ENCODE results near the gene CALML5. TPM values are rescaled to one million over a fixed set of nuclear protein-coding genes. Genes with fewer than 3 reads are reported as not detected.

CALML5 gene
- total RNA-seq, 1 experiment from 2014 or later = not detected

DNA sequence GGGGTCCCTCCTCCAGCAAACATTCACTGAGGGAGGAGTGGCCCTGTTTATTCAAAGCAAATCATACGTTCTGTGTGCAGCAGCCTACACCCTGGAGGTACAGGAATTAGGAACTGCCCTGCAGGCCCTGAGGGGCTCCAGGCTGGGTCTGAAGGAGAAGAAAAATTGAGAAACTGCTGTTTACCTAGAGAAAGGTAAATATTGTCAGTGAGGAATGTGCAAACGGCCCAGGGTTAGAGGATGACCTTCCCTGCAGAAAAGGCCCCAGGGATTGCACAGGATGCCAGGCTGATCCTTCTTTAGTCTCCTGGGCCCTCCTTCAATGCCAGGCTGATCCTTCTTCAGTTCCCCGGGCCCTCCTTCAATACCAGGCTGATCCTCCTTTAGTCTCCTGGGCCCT, 5.7 kb downstream of the CALML5 start (continued):
- TF ChIP-seq, protein P1, sequence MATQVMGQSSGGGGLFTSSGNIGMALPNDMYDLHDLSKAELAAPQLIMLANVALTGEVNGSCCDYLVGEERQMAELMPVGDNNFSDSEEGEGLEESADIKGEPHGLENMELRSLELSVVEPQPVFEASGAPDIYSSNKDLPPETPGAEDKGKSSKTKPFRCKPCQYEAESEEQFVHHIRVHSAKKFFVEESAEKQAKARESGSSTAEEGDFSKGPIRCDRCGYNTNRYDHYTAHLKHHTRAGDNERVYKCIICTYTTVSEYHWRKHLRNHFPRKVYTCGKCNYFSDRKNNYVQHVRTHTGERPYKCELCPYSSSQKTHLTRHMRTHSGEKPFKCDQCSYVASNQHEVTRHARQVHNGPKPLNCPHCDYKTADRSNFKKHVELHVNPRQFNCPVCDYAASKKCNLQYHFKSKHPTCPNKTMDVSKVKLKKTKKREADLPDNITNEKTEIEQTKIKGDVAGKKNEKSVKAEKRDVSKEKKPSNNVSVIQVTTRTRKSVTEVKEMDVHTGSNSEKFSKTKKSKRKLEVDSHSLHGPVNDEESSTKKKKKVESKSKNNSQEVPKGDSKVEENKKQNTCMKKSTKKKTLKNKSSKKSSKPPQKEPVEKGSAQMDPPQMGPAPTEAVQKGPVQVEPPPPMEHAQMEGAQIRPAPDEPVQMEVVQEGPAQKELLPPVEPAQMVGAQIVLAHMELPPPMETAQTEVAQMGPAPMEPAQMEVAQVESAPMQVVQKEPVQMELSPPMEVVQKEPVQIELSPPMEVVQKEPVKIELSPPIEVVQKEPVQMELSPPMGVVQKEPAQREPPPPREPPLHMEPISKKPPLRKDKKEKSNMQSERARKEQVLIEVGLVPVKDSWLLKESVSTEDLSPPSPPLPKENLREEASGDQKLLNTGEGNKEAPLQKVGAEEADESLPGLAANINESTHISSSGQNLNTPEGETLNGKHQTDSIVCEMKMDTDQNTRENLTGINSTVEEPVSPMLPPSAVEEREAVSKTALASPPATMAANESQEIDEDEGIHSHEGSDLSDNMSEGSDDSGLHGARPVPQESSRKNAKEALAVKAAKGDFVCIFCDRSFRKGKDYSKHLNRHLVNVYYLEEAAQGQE (IDR thresholded peaks at IDR 0.05; ENCODE audit: low read depth) = no peak
- TF ChIP-seq CBX3 (IDR thresholded peaks at IDR 0.05; ENCODE audit: low read depth) (no peak), RAD21 (IDR thresholded peaks at IDR 0.05; ENCODE audit: low read depth) (no peak)

DNA sequence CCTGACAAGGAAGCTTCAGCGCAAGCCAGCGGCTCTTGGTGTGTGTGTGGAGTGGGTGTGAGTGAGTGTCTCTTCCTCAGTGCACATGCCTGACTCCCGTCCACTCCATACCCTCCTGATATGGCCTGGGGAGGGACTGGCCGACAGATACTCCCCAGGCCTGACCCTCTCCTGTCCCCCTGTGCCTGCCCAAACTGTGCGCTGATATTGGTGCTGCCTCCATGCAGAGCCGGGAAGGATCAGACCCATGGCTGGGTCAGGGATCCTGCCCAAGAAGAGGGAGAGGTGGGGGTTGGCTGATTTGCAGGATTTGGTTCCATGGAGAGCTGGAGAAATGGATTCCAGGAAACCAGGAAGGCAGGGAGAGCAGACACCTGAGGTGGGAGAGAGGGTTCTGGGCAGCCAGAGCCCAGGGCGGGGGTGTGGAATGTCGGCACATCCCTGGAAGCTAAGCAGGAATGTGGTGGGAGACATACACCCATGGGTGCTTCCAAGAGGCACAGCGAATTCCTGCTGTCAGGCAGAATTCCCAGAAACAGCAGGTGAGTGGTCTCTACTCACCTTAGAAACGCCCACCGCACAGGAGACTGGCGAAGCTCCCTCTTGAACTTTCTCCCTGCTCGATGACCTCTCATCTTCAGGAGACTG, 6.3 kb downstream of the CALML5 start:
- ATAC-seq = no peak
- Histone ChIP-seq H3K79me2 (ENCODE audit: insufficient read depth, low read length) (no peaks in the 10 kb centered on the region), H3K4me2 (ENCODE audit: low read length) (no peak overlapping the region), H3K27ac (ENCODE audit: low read depth, low read length) (no peak overlapping the region), H3K9me3 (ENCODE audit: control insufficient read depth in 1 of 2, insufficient read depth in 1 of 2, low read depth in 1 of 2, low read length in 2 of 2) (no peaks in the 10 kb centered on the region), H2AFZ (ENCODE audit: low read depth, low read length, poor library complexity, severe bottlenecking) (no peak overlapping the region), H3K27me3 (ENCODE audit: insufficient read depth, low read length) (no peaks in the 10 kb centered on the region), H3K4me1 (ENCODE audit: control insufficient read depth in 1 of 2, insufficient read depth in 2 of 2, low read length in 2 of 2) (peaks cover 0 to 5% of the 10 kb centered on the region in 2 experiments; a peak in 1 of 4 replicates), H3K36me3 (ENCODE audit: control insufficient read depth in 1 of 2, insufficient read depth in 2 of 2, low read length in 2 of 2) (no peaks in the 10 kb centered on the region), H4K20me1 (ENCODE audit: insufficient read depth) (no peaks in the 10 kb centered on the region), H3K4me3 (replicated peaks in 1 of 2; ENCODE audit: low read depth in 1 of 2, low read length in 2 of 2) (no peak overlapping the region), H3K9ac (ENCODE audit: low read length) (no peak overlapping the region), H3K9me2 (ENCODE audit: insufficient read depth) (no peaks in the 10 kb centered on the region)
- TF ChIP-seq, protein P2, sequence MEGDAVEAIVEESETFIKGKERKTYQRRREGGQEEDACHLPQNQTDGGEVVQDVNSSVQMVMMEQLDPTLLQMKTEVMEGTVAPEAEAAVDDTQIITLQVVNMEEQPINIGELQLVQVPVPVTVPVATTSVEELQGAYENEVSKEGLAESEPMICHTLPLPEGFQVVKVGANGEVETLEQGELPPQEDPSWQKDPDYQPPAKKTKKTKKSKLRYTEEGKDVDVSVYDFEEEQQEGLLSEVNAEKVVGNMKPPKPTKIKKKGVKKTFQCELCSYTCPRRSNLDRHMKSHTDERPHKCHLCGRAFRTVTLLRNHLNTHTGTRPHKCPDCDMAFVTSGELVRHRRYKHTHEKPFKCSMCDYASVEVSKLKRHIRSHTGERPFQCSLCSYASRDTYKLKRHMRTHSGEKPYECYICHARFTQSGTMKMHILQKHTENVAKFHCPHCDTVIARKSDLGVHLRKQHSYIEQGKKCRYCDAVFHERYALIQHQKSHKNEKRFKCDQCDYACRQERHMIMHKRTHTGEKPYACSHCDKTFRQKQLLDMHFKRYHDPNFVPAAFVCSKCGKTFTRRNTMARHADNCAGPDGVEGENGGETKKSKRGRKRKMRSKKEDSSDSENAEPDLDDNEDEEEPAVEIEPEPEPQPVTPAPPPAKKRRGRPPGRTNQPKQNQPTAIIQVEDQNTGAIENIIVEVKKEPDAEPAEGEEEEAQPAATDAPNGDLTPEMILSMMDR (IDR thresholded peaks at IDR 0.05 in 2 of 3, conservative IDR thresholded peaks at IDR 0.05 in 1 of 3; ENCODE audit: borderline replicate concordance in 1 of 3, insufficient read depth in 1 of 3, low read depth in 2 of 3, low read length in 2 of 3) = no peak
- TF ChIP-seq CBX3 (IDR thresholded peaks at IDR 0.05; ENCODE audit: low read depth) = no peak
- TF ChIP-seq RAD21 (IDR thresholded peaks at IDR 0.05; ENCODE audit: low read depth) = no peak
- TF ChIP-seq TCF7L2 (IDR thresholded peaks at IDR 0.05; ENCODE audit: borderline replicate concordance, extremely low read depth, insufficient read depth, insufficient read length) = no peak
- TF ChIP-seq CEBPB (IDR thresholded peaks at IDR 0.05; ENCODE audit: low read depth) = no peak
- TF ChIP-seq SRF (IDR thresholded peaks at IDR 0.05; ENCODE audit: low read depth) = no peak
- no peak for TF ChIP-seq ZFX (IDR thresholded peaks at IDR 0.05)
- TF ChIP-seq ELF1 (IDR thresholded peaks at IDR 0.05; ENCODE audit: borderline replicate concordance, low read depth) = no peak
- TF ChIP-seq POLR2A (IDR thresholded peaks at IDR 0.05; ENCODE audit: borderline replicate concordance, extremely low read depth, insufficient read depth, insufficient read length) = no peak
- TF ChIP-seq POLR2AphosphoS5 (IDR thresholded peaks at IDR 0.05; ENCODE audit: low read depth, low read length) = no peak
- POLR2A ChIA-PET = no interaction called here
- intact Hi-C loops (cut with micrococcal nuclease) = no loop called here
- BruUV-seq (replicated peaks) = no TSS peak
- no peak for DNase-seq (ENCODE audit: low read depth, low spot score)
- RAD21 ChIA-PET (ENCODE audit: low non-redundant PET in 1 of 2, low total read pairs in 2 of 2, uncharacterized antibody in 2 of 2, unreplicated experiment in 2 of 2) = no interaction called here
- CTCF ChIA-PET = no interaction called here

Measured in HCT116 (cell line).